Thyroid gland (tissue), 4 donors: Measurements from ENCODE around the gene CIITA.

Experiments used
- CTCF ChIP-seq, 6 experiments: fragments of 200-600 bp in 3 of 6; fragments of 450-650 bp in 3 of 6; sonication (generic) in 3 of 6; IDR thresholded peaks; one replicate each; pipeline ENCODE4 v1.5.1; 2016 to 2019; ENCODE audit warnings: antibody characterized with exemption in 6 of 6, mild to moderate bottlenecking in 2 of 6, inconsistent platforms in 1 of 6, moderate library complexity in 1 of 6
- POLR2A ChIP-seq, 2 donors: fragments of 450-650 bp; IDR thresholded peaks; one replicate each; pipeline ENCODE4 v1.6.1; 2017; ENCODE audit warnings: antibody characterized with exemption in 2 of 2, mild to moderate bottlenecking in 2 of 2, moderate library complexity in 1 of 2

GRCh38 chr16:10942352-10943063 is 65.5 kb downstream of the CIITA start, which contains the start of gene DEXI:
- TF ChIP-seq CTCF (IDR thresholded peaks at IDR 0.05): peak in 1 of 6 experiments; percentile 11
- peak in 1 of 2 donors; percentile 79 for TF ChIP-seq POLR2A (IDR thresholded peaks at IDR 0.05)
